Activated T-helper 9 cell treated with anti-CD3 and anti-CD28 coated beads, Interleukin-2, amount 50 U/mL, for 16 hours (primary cell): ENCODE data around the gene AFF2.
"Not testable (repeated sequence)": the region's sequence is repeated elsewhere in the genome, so short reads cannot be mapped to it uniquely, and the experiment has no call there.

Source experiments
- DNase-seq: peaks from one replicate; pipeline ENCODE4 v3.0.0-alpha.2; 2020; ENCODE audit warnings: low read depth

Gene AFF2

GRCh38 chrX:148643460-148643859 lies 143.0 kb downstream of the AFF2 start:
- DNase-seq = no peak

- DNase-seq = no peak
These were observed 147.2 kb downstream of the AFF2 start for GRCh38 chrX:148647651-148648050.

- no peak for DNase-seq
These were observed 148.9 kb downstream of the AFF2 start for GRCh38 chrX:148649145-148649795.

- no peak for DNase-seq
These were observed 157.8 kb downstream of the AFF2 start for GRCh38 chrX:148658115-148658730.

- DNase-seq = no peak
These were observed 159.1 kb downstream of the AFF2 start for GRCh38 chrX:148659481-148659880.

- no peak for DNase-seq
These were observed 160.6 kb downstream of the AFF2 start for GRCh38 chrX:148661035-148661434.

- DNase-seq = no peak
These were observed 161.6 kb downstream of the AFF2 start for GRCh38 chrX:148662014-148662413.

GRCh38 chrX:148664171-148664570 lies 163.8 kb downstream of the AFF2 start:
- DNase-seq = no peak

GRCh38 chrX:148664995-148665394 lies 164.6 kb downstream of the AFF2 start:
- DNase-seq = no peak

- DNase-seq = not testable (repeated sequence)
These were observed 168.8 kb downstream of the AFF2 start for GRCh38 chrX:148669175-148669574.

- DNase-seq = no peak
These were observed 169.9 kb downstream of the AFF2 start for GRCh38 chrX:148670277-148670676.

- no peak for DNase-seq
These were observed 172.1 kb downstream of the AFF2 start for GRCh38 chrX:148672517-148672916.

GRCh38 chrX:148681605-148682004 lies 181.2 kb downstream of the AFF2 start:
- no peak for DNase-seq

GRCh38 chrX:148682206-148682605 lies 181.8 kb downstream of the AFF2 start:
- no peak for DNase-seq

GRCh38 chrX:148691456-148691855 lies 191.0 kb downstream of the AFF2 start:
- DNase-seq = no peak

GRCh38 chrX:148695255-148695654 lies 194.8 kb downstream of the AFF2 start:
- DNase-seq = no peak

GRCh38 chrX:148698221-148698620 lies 197.8 kb downstream of the AFF2 start:
- DNase-seq = no peak

- no peak for DNase-seq
These were observed 199.6 kb downstream of the AFF2 start for GRCh38 chrX:148700021-148700420.

- no peak for DNase-seq
These were observed 213.6 kb downstream of the AFF2 start for GRCh38 chrX:148713981-148714380.

- no peak for DNase-seq
These were observed 214.9 kb downstream of the AFF2 start for GRCh38 chrX:148715361-148715760.

GRCh38 chrX:148722966-148723365 lies 222.5 kb downstream of the AFF2 start:
- DNase-seq = no peak

- no peak for DNase-seq
These were observed 223.1 kb downstream of the AFF2 start for GRCh38 chrX:148723551-148723950.

GRCh38 chrX:148728901-148729300 lies 228.5 kb downstream of the AFF2 start:
- no peak for DNase-seq

- no peak for DNase-seq
These were observed 232.3 kb downstream of the AFF2 start for GRCh38 chrX:148732743-148733142.
